ENCODE results near the gene TWIST2.

- TF ChIP-seq CTCF (IDR thresholded peaks at IDR 0.05; ENCODE audit: low read length), result no peak
- TF ChIP-seq EZH2 (optimal IDR thresholded peaks at IDR 0.05; ENCODE audit: low read depth, low read length), result no peak
Observed at GRCh38 chr2:238821391-238821790, 26.5 kb upstream of the TWIST2 start.
